Measurements from ENCODE around the gene TMA7B.

TMA7B gene

DNA sequence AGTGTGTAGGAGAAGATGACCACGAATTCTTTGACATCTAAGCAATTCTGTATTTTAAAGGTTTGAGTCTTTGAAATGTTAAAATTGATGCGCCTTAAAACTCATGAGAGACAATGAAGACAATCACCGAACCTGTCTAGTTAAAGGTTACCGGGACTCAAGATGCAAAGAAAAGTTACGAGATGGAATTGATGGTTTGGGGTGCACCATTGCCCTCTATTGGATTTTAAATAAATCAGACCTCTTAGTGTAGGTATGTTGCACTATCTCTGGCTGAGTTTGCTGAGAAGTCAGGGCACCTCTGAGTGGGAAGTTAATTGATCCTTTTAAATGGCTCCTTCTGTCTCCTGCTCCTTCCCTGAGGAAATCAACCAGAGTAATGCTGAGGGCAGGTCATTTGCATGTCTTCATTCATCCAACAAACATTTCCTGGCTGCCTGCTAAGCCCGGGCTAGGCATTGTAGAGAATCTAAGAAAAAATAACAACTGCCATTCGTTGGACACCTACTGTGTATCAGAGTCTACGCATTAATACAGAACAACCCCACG lies 19.4 kb upstream of the TMA7B start:
- Histone ChIP-seq H3K36me3 (ENCODE audit: control insufficient read depth, insufficient read depth, low read length) (no peaks in the 10 kb centered on the region), H3K27ac (no peak overlapping the region), H3K79me2 (no peaks in the 10 kb centered on the region), H3K4me2 (ENCODE audit: low read length) (no peak overlapping the region), H3K4me3 (ENCODE audit: low read depth, low read length) (no peak overlapping the region), H3K27me3 (ENCODE audit: control insufficient read depth, insufficient read depth, low read length) (no peaks in the 10 kb centered on the region), H3K4me1 (no peaks in the 10 kb centered on the region), H3K9ac (no peak overlapping the region), H3K9me3 (ENCODE audit: control insufficient read depth, low read length) (no peaks in the 10 kb centered on the region), H2AFZ (no peak overlapping the region)
- TF ChIP-seq, protein P1, sequence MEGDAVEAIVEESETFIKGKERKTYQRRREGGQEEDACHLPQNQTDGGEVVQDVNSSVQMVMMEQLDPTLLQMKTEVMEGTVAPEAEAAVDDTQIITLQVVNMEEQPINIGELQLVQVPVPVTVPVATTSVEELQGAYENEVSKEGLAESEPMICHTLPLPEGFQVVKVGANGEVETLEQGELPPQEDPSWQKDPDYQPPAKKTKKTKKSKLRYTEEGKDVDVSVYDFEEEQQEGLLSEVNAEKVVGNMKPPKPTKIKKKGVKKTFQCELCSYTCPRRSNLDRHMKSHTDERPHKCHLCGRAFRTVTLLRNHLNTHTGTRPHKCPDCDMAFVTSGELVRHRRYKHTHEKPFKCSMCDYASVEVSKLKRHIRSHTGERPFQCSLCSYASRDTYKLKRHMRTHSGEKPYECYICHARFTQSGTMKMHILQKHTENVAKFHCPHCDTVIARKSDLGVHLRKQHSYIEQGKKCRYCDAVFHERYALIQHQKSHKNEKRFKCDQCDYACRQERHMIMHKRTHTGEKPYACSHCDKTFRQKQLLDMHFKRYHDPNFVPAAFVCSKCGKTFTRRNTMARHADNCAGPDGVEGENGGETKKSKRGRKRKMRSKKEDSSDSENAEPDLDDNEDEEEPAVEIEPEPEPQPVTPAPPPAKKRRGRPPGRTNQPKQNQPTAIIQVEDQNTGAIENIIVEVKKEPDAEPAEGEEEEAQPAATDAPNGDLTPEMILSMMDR (IDR thresholded peaks at IDR 0.05): no peak

DNA sequence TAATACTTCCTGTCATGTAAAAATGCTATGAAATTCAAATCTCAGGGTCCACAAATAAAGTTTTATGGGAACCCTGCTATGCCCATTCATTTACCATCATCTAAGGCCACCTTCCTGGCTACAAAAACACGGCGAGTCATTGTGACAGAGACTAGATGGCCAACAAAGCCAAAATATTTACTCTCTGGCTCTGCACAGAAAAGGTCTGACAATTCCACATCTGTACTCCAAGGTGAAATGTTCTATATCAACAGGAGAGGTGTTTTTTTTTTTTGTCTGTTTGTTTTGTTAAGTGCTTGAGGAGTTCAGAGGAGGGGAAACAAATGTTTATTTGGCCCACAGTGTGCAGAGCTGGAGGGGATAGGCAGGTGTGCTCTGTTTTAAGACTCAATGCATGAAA lies 18.6 kb upstream of the TMA7B start:
- Histone ChIP-seq H3K4me3 (ENCODE audit: low read depth, low read length) (no peak overlapping the region), H3K9ac (no peak overlapping the region), H3K4me2 (ENCODE audit: low read length) (no peak overlapping the region), H3K79me2 (no peaks in the 10 kb centered on the region), H3K4me1 (no peaks in the 10 kb centered on the region), H3K36me3 (ENCODE audit: control insufficient read depth, insufficient read depth, low read length) (no peaks in the 10 kb centered on the region), H3K27ac (no peak overlapping the region), H3K9me3 (ENCODE audit: control insufficient read depth, low read length) (no peaks in the 10 kb centered on the region), H3K27me3 (ENCODE audit: control insufficient read depth, insufficient read depth, low read length) (no peaks in the 10 kb centered on the region), H2AFZ (no peak overlapping the region)
- TF ChIP-seq, protein P1 (IDR thresholded peaks at IDR 0.05): no peak

DNA sequence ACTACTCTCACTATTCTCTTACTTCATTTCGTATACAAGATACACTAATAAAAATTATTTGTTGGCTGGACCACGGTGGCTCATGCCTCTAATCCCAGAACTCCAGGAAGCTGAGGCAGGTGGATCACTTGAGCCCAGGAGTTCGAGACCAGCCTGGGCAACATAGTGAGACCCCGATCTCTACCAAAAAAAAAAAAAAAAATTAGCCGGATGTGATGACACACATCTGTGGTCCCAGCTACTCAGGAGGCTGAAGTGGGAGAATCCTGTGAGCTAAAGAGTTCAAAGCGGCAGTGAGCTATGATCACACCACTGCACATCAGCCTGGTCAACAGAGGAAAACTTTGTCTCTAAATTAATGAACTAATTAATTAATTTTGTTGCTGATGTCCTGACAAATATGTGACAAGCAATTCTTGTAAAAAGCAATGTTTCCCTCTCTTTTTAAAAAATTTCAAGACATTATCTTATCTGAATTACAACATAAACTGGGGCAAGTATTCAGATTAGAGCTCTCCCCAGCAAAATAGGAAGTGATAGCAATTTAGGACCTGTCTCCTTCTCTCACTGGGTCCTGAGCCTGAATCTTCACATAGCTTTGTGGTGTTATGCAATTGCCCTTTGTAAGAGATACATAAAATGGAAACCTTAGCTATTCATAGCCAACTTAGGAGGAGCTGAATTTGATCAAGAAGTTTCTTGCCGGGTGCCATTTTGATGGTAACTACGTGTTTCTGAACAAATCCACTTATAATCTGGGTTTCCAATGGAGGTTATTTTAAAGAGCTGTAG lies 17.6 kb upstream of the TMA7B start:
- Histone ChIP-seq H3K27ac (no peak overlapping the region), H3K27me3 (ENCODE audit: control insufficient read depth, insufficient read depth, low read length) (no peaks in the 10 kb centered on the region), H3K36me3 (ENCODE audit: control insufficient read depth, insufficient read depth, low read length) (no peaks in the 10 kb centered on the region), H2AFZ (no peak overlapping the region), H3K4me3 (ENCODE audit: low read depth, low read length) (no peak overlapping the region), H3K79me2 (no peaks in the 10 kb centered on the region), H3K4me1 (no peaks in the 10 kb centered on the region), H3K9ac (no peak overlapping the region), H3K4me2 (ENCODE audit: low read length) (no peak overlapping the region), H3K9me3 (ENCODE audit: control insufficient read depth, low read length) (no peaks in the 10 kb centered on the region)
- TF ChIP-seq, protein P1 (IDR thresholded peaks at IDR 0.05): no peak

DNA sequence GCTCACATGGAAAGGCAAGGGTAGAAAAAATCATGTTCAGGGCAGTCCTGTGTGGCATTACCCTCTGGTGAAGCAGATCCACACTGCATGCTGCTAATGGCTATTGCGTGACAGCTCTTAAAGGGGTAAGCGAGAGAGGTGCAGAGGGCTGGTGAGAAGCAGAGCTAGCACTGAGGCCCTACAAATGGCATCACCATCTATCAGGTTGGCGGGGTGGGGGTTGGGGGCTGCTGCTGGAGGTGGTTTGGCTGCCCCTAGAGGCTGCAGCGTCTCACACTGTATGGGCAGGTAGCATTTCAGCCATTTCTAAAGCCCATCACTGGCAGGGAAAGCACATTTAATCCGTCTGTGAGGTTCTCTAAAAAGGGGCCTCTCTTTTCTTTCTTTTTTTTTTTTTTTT lies 16.9 kb upstream of the TMA7B start:
- Histone ChIP-seq H3K36me3 (ENCODE audit: control insufficient read depth, insufficient read depth, low read length) (no peaks in the 10 kb centered on the region), H3K4me3 (ENCODE audit: low read depth, low read length) (no peak overlapping the region), H3K79me2 (no peaks in the 10 kb centered on the region), H2AFZ (no peak overlapping the region), H3K9me3 (ENCODE audit: control insufficient read depth, low read length) (no peaks in the 10 kb centered on the region), H3K4me2 (ENCODE audit: low read length) (no peak overlapping the region), H3K4me1 (no peaks in the 10 kb centered on the region), H3K9ac (no peak overlapping the region), H3K27me3 (ENCODE audit: control insufficient read depth, insufficient read depth, low read length) (no peaks in the 10 kb centered on the region), H3K27ac (no peak overlapping the region)
- TF ChIP-seq, protein P1 (IDR thresholded peaks at IDR 0.05): no peak

All from parathyroid adenoma (tissue), 2 donors.